Lung (tissue), 12 donors: Measurements from ENCODE around the gene ZFAND3. TPM values are rescaled to one million over a fixed set of nuclear protein-coding genes. Genes with fewer than 3 reads are reported as not detected.

Experiments used
- ATAC-seq: fragments of 200-7000 bp; cut with Tn5 transposase; one replicate; pipeline ENCODE4 v1.9.1; 2020; ENCODE audit warnings: moderate number of reproducible peaks; ENCODE audit not compliant: insufficient read depth, low FRiP score
- DNase-seq, 3 donors: peaks; one replicate each; pipeline ENCODE4 v3.0.0-alpha.2; 2013 to 2017
- H3K27ac ChIP-seq, 2 donors: one replicate each; pipeline ENCODE4 v1.5.1; 2013; ENCODE audit warnings: mild to moderate bottlenecking in 2 of 2, moderate library complexity in 2 of 2, control low read depth in 1 of 2, inconsistent platforms in 1 of 2, low read depth in 1 of 2, low read length in 1 of 2
- H3K27me3 ChIP-seq, 3 donors: one replicate each; pipeline ENCODE4 v1.5.1; 2013; ENCODE audit warnings: low read length in 2 of 3; ENCODE audit not compliant: control insufficient read depth in 3 of 3, insufficient read depth in 3 of 3
- H3K36me3 ChIP-seq, 4 donors: one replicate each; pipeline ENCODE4 v1.5.1; 2013; ENCODE audit warnings: low read length in 4 of 4, mild to moderate bottlenecking in 1 of 4, moderate library complexity in 1 of 4; ENCODE audit not compliant: control insufficient read depth in 4 of 4, insufficient read depth in 4 of 4
- H3K4me1 ChIP-seq, 5 donors: one replicate each; pipeline ENCODE4 v1.5.1; 2013; ENCODE audit warnings: low read length in 5 of 5, mild to moderate bottlenecking in 2 of 5, moderate library complexity in 1 of 5; ENCODE audit not compliant: control insufficient read depth in 5 of 5, insufficient read depth in 5 of 5
- H3K4me3 ChIP-seq: one replicate; pipeline ENCODE4 v1.5.1; 2013; ENCODE audit warnings: mild to moderate bottlenecking, control low read depth, moderate library complexity
- H3K9ac ChIP-seq, 2 donors: one replicate each; pipeline ENCODE4 v1.5.1; 2013; ENCODE audit warnings: low read length in 2 of 2, control low read depth in 1 of 2; ENCODE audit not compliant: insufficient read depth in 1 of 2
- H3K9me3 ChIP-seq, 4 donors: one replicate each; pipeline ENCODE4 v1.5.1; 2013; ENCODE audit warnings: low read length in 3 of 4, mild to moderate bottlenecking in 1 of 4, moderate library complexity in 1 of 4; ENCODE audit not compliant: control insufficient read depth in 4 of 4, insufficient read depth in 3 of 4
- WGBS, 2 donors: extraction: QIAGEN DNeasy Blood & Tissue Kit; methylation state at CpG; one replicate each; pipeline ENCODE4 v1.1.7; 2013; 5-methylcytosine and 5-hydroxymethylcytosine counted together
- polyA plus RNA-seq, 2 donors: library from polyadenylated mRNA; stranded (reverse); fragments of 200-250 nt; gene quantifications; one replicate each; pipeline ENCODE4 v1.2.1, GENCODE V29; 2013
- total RNA-seq, 2 donors: library from RNA; depleted of rRNA in 1 of 2; stranded (reverse); fragments of >200 nt in 1 of 2; gene quantifications; one replicate each; pipeline ENCODE4 v1.2.1, GENCODE V29; 2014 to 2021
- TF ChIP-seq, protein P1 (sequence below): IDR thresholded peaks from 2 replicates; pipeline ENCODE4 v1.5.1; 2012; ENCODE audit warnings: mild to moderate bottlenecking; ENCODE audit errors: control extremely low read depth, extremely low read depth
- donor health status: control.
- donor health status: control.
- donor health status: Bipolar disorder and iron deficiency.
- donor health status: healthy.
- donor health status: DM: yes; HTN: yes; CAD: no.

ZFAND3 gene
- total and polyA plus RNA-seq, 4 donors = 27.6 to 63.6 (median 51.3) TPM

DNA sequence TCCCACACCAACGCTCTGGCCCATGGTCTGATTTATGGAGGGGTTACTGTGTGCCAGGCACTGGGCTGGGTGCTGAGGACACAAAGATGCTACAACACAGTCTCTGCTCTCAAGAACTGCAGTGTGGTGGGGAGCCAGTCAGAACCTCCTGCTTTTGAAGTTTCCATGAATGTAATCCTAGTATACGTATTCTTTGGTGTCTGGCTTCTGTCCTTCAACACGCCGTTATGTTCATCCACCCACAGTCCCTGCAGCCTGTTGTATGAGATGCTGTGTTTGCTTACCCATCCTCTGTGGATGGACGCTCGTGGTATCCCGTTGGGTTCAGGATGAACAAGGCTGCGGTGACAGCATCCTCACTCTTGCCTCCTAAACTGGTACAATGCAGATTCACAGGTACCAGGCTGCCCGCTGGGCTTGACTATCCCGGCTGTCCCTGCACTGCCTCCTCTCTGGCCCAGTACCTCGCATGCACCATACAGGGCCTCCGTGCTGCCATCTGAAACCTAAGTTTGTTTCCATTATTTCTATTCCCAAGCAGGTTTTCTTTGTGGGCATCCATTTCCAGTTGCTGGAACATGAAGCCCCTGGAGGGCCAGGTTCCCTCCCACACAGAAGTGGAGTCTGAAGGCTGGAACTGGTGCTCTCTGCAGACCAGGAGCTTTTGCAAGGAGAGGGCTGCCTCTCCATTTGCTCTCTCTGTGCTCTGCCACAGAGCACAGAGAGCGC lies 364.5 kb downstream of the ZFAND3 start:
- TF ChIP-seq, protein P1, sequence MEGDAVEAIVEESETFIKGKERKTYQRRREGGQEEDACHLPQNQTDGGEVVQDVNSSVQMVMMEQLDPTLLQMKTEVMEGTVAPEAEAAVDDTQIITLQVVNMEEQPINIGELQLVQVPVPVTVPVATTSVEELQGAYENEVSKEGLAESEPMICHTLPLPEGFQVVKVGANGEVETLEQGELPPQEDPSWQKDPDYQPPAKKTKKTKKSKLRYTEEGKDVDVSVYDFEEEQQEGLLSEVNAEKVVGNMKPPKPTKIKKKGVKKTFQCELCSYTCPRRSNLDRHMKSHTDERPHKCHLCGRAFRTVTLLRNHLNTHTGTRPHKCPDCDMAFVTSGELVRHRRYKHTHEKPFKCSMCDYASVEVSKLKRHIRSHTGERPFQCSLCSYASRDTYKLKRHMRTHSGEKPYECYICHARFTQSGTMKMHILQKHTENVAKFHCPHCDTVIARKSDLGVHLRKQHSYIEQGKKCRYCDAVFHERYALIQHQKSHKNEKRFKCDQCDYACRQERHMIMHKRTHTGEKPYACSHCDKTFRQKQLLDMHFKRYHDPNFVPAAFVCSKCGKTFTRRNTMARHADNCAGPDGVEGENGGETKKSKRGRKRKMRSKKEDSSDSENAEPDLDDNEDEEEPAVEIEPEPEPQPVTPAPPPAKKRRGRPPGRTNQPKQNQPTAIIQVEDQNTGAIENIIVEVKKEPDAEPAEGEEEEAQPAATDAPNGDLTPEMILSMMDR = no peak
- no peaks in the 10 kb centered on the region for H3K4me1 ChIP-seq
- no peak overlapping the region for H3K27ac ChIP-seq
- no peaks in the 10 kb centered on the region for H3K27me3 ChIP-seq
- ATAC-seq (no peak), DNase-seq (no peak)
- WGBS, 2 donors = 88 to 93% methylated on average over 13 of the region's 13 CpGs
- no peak overlapping the region for H3K9ac ChIP-seq
- peaks cover 0 to 12% (median 2%) of the 10 kb centered on the region in 4 donors for H3K36me3 ChIP-seq
- no peak overlapping the region for H3K4me3 ChIP-seq
- H3K9me3 ChIP-seq = no peaks in the 10 kb centered on the region

DNA sequence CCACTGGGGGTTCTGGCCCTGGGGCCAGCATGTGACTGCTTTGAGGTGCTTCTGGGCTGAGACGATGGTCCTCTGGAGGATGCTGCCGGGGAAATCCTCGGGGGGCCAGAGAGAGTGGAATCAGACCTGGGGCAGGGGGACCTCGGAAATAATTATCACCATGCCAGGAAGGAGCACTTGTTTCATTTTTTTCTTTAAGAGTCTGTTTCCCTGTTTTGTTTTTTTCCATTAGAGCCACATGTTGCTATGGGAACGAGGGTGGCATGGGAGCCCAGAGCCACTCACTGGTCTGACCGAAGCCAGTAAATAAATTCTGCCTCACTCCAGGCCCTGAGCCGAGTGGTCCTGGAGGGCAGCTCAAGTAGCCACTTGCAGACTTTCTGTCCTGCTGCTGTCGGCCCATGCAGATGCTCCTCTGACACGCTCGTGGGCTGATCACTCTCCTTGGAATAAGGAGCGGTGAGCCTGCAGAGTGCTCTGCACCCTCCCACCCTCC lies 365.1 kb downstream of the ZFAND3 start:
- no peak for DNase-seq
- TF ChIP-seq, protein P1 = no peak
- Histone ChIP-seq H3K36me3 (peaks cover 0 to 12% (median 2%) of the 10 kb centered on the region in 4 donors), H3K9ac (no peak overlapping the region), H3K27ac (no peak overlapping the region), H3K27me3 (no peaks in the 10 kb centered on the region), H3K4me3 (no peak overlapping the region), H3K9me3 (no peaks in the 10 kb centered on the region), H3K4me1 (no peaks in the 10 kb centered on the region)
- 79 to 83% methylated on average over 11 of the region's 11 CpGs for WGBS, 2 donors
- no peak for ATAC-seq

DNA sequence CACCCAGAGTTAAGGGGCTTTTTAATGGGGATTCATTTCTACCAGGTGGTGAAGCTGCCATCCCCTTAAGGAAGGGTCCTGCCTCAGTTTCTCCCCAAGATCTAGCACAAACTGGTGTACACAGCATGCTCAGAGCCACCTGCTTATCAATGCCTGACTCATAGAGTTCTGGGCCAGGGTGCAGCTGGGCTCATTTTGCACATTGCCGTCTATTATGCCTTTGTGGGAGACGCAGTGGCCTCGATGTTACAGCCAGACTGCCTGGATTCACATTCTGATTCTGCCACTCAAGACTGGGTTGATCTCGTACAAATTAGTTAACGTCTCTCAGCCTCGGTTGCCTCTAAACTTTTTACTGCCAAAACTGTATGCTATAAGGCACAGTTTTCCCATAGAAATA lies 365.7 kb downstream of the ZFAND3 start:
- H3K9me3 ChIP-seq = no peaks in the 10 kb centered on the region
- H3K9ac ChIP-seq = no peak overlapping the region
- peaks cover 0 to 12% (median 2%) of the 10 kb centered on the region in 4 donors for H3K36me3 ChIP-seq
- H3K4me3 ChIP-seq = no peak overlapping the region
- DNase-seq (no peak), ATAC-seq (no peak)
- H3K27ac ChIP-seq = no peak overlapping the region
- WGBS, 2 donors = 97% methylated on average over 6 of the region's 6 CpGs
- TF ChIP-seq, protein P1 = no peak
- H3K27me3 ChIP-seq = no peaks in the 10 kb centered on the region
- no peaks in the 10 kb centered on the region for H3K4me1 ChIP-seq
